GM23248 (cell line): ENCODE data around the gene KCNMA1. TPM values are rescaled to one million over a fixed set of nuclear protein-coding genes. Genes with fewer than 3 reads are reported as not detected.

Experiments used
- DNase-seq: peaks from one replicate; pipeline ENCODE4 v3.0.0-alpha.2; 2015
- H2AFZ ChIP-seq: fragments of 200-600 bp; sonication (generic); 2 replicates; pipeline ENCODE4 v1.6.1; 2016; ENCODE audit warnings: antibody characterized with exemption
- H3F3A ChIP-seq: fragments of 200-600 bp; sonication (generic); 2 replicates; pipeline ENCODE4 v1.6.1; 2016; ENCODE audit warnings: mild to moderate bottlenecking, antibody characterized with exemption, mixed run types; ENCODE audit not compliant: insufficient read depth
- H3K27ac ChIP-seq: fragments of 200-600 bp; sonication (generic); 2 replicates; pipeline ENCODE4 v1.5.1; 2016; ENCODE audit warnings: mild to moderate bottlenecking
- H3K27me3 ChIP-seq: fragments of 200-600 bp; sonication (generic); replicated peaks from 2 replicates; pipeline ENCODE4 v1.6.1; 2016; ENCODE audit warnings: mild to moderate bottlenecking; ENCODE audit not compliant: insufficient read depth
- H3K36me3 ChIP-seq: fragments of 200-600 bp; sonication (generic); 2 replicates; pipeline ENCODE4 v1.6.1; 2016; ENCODE audit warnings: low read depth, mild to moderate bottlenecking
- H3K4me1 ChIP-seq: fragments of 200-600 bp; sonication (generic); 2 replicates; pipeline ENCODE4 v1.6.1; 2016; ENCODE audit warnings: mild to moderate bottlenecking; ENCODE audit not compliant: insufficient read depth
- H3K4me2 ChIP-seq: fragments of 200-600 bp; sonication (generic); one replicate; pipeline ENCODE4 v1.6.1; 2016; ENCODE audit warnings: mild to moderate bottlenecking; ENCODE audit not compliant: unreplicated experiment
- H3K4me3 ChIP-seq: fragments of 200-600 bp; sonication (generic); 2 replicates; pipeline ENCODE4 v1.5.1; 2016; ENCODE audit warnings: mild to moderate bottlenecking
- H3K79me2 ChIP-seq: fragments of 200-600 bp; sonication (generic); 2 replicates; pipeline ENCODE4 v1.6.1; 2016; ENCODE audit warnings: mild to moderate bottlenecking; ENCODE audit not compliant: insufficient read depth
- H3K9ac ChIP-seq: fragments of 200-600 bp; sonication (generic); 2 replicates; pipeline ENCODE4 v1.6.1; 2016; ENCODE audit warnings: mild to moderate bottlenecking
- H3K9me2 ChIP-seq: fragments of 200-600 bp; sonication (generic); 2 replicates; pipeline ENCODE4 v1.6.1; 2016; ENCODE audit warnings: mixed run types, mild to moderate bottlenecking, moderate library complexity; ENCODE audit not compliant: insufficient read depth
- H3K9me3 ChIP-seq: fragments of 200-600 bp; sonication (generic); one replicate; pipeline ENCODE4 v1.6.1; 2017; ENCODE audit warnings: low read depth
- H4K20me1 ChIP-seq: fragments of 200-600 bp; sonication (generic); 2 replicates; pipeline ENCODE4 v1.6.0; 2016; ENCODE audit not compliant: insufficient read depth
- EZH2 ChIP-seq: fragments of 200-600 bp; sonication (generic); IDR thresholded peaks from 2 replicates; pipeline ENCODE4 v1.6.1; 2018; ENCODE audit warnings: antibody characterized with exemption, mild to moderate bottlenecking; ENCODE audit not compliant: insufficient read depth, poor library complexity, severe bottlenecking
- EZH2phosphoT487 ChIP-seq: fragments of 200-600 bp; sonication (generic); IDR thresholded peaks from 2 replicates; pipeline ENCODE4 v1.6.1; 2018; ENCODE audit warnings: antibody characterized with exemption, moderate library complexity, mild to moderate bottlenecking, low read depth; ENCODE audit not compliant: insufficient read depth
- WGBS, 2 experiments: methylation state at CpG; one replicate each; pipeline ENCODE4 v1.1.6; 2015 to 2017; ENCODE audit warnings: low lambda C conversion rate in 2 of 2, low coverage in 1 of 2; ENCODE audit errors: missing lambda C conversion rate in 2 of 2; 5-methylcytosine and 5-hydroxymethylcytosine counted together
- in situ Hi-C: fragments of 300-500 bp; cut with MboI; formaldehyde crosslinking; loops from 2 replicates; pipeline ENCODE4 v1.15.0; 2020
- polyA plus RNA-seq: library from polyadenylated mRNA; unstranded; fragments of >200 nt; fragmentation: Nextera tagmentation; extraction: Ambion mirVana; gene quantifications from 2 replicates; pipeline ENCODE4 v1.2.1, GENCODE V29; 2016
- total RNA-seq: library from RNA; depleted of rRNA; stranded (reverse); fragments of >200 nt; shearing (Covaris generic); gene quantifications from 2 replicates; pipeline ENCODE4 v1.2.3, GENCODE V29; 2014

KCNMA1 gene
- total and polyA plus RNA-seq, 2 experiments from 2014 or later = 14.2 to 25.1 TPM

GRCh38 chr10:77479586-77479985, 158.0 kb downstream of the KCNMA1 start:
- TF ChIP-seq EZH2phosphoT487 (no peak), EZH2 (no peak)
- 58 to 64% methylated on average over 8 of the region's 8 CpGs for WGBS, 2 experiments
- Histone ChIP-seq H3F3A (peaks cover 33% of the 10 kb centered on the region), H3K4me2 (no peak overlapping the region), H3K79me2 (no peaks in the 10 kb centered on the region), H2AFZ (no peak overlapping the region), H3K9me2 (no peaks in the 10 kb centered on the region), H3K9me3 (no peaks in the 10 kb centered on the region), H3K27ac (no peak overlapping the region), H4K20me1 (no peaks in the 10 kb centered on the region), H3K4me3 (no peak overlapping the region), H3K9ac (no peak overlapping the region), H3K36me3 (no peaks in the 10 kb centered on the region), H3K27me3 (no peaks in the 10 kb centered on the region), H3K4me1 (peaks cover 20% of the 10 kb centered on the region)
- in situ Hi-C loops = no loop called here
- DNase-seq = no peak

- H3K4me2 ChIP-seq = no peak overlapping the region
- H3K4me1 ChIP-seq = peaks cover 20% of the 10 kb centered on the region
- H3K9me3 ChIP-seq = no peaks in the 10 kb centered on the region
- no peak overlapping the region for H2AFZ ChIP-seq
- in situ Hi-C loops = no loop called here
- no peaks in the 10 kb centered on the region for H3K9me2 ChIP-seq
- H4K20me1 ChIP-seq = no peaks in the 10 kb centered on the region
- no peak overlapping the region for H3K4me3 ChIP-seq
- no peaks in the 10 kb centered on the region for H3K79me2 ChIP-seq
- H3K36me3 ChIP-seq = no peaks in the 10 kb centered on the region
- H3F3A ChIP-seq = peaks cover 33% of the 10 kb centered on the region
- 0 out of 2 replicates have a peak overlapping the region, but pooled peaks have one; percentile 28 for H3K27ac ChIP-seq
- TF ChIP-seq EZH2phosphoT487 (no peak), EZH2 (no peak)
- no peaks in the 10 kb centered on the region for H3K27me3 ChIP-seq
- DNase-seq = no peak
- 81 to 85% methylated on average over 5 of the region's 5 CpGs for WGBS, 2 experiments
- H3K9ac ChIP-seq = no peak overlapping the region
These were observed 158.6 kb downstream of the KCNMA1 start for GRCh38 chr10:77478962-77479359.

- Histone ChIP-seq H3K4me1 (peaks cover 20% of the 10 kb centered on the region), H3K9me3 (no peaks in the 10 kb centered on the region), H3K9me2 (no peaks in the 10 kb centered on the region), H3K27me3 (no peaks in the 10 kb centered on the region), H3K9ac (no peak overlapping the region), H3K27ac (peak overlapping the region; percentile 28), H4K20me1 (no peaks in the 10 kb centered on the region), H2AFZ (no peak overlapping the region), H3F3A (peaks cover 33% of the 10 kb centered on the region), H3K79me2 (no peaks in the 10 kb centered on the region), H3K4me3 (no peak overlapping the region), H3K36me3 (no peaks in the 10 kb centered on the region), H3K4me2 (peak overlapping the region; percentile 49)
- in situ Hi-C loops = no loop called here
- WGBS, 2 experiments = 25% methylated on average over 4 of the region's 4 CpGs
- no peak for TF ChIP-seq EZH2phosphoT487
- no peak for TF ChIP-seq EZH2
- peak; percentile 92 for DNase-seq
These were observed 159.2 kb downstream of the KCNMA1 start for GRCh38 chr10:77478247-77478961.

GRCh38 chr10:77475522-77475921, 162.1 kb downstream of the KCNMA1 start:
- Histone ChIP-seq H3K27me3 (no peaks in the 10 kb centered on the region), H3K9ac (no peak overlapping the region), H3K79me2 (no peaks in the 10 kb centered on the region), H3K9me3 (no peaks in the 10 kb centered on the region), H3K4me1 (peaks cover 19% of the 10 kb centered on the region), H3K27ac (no peak overlapping the region), H3K36me3 (no peaks in the 10 kb centered on the region), H2AFZ (no peak overlapping the region), H3F3A (peaks cover 33% of the 10 kb centered on the region), H3K4me3 (no peak overlapping the region), H3K9me2 (no peaks in the 10 kb centered on the region), H3K4me2 (no peak overlapping the region), H4K20me1 (no peaks in the 10 kb centered on the region)
- no peak for TF ChIP-seq EZH2phosphoT487
- TF ChIP-seq EZH2 = no peak
- DNase-seq = no peak
- WGBS, 2 experiments = 100% methylated on average over 1 of the region's 1 CpG
- in situ Hi-C loops = no loop called here

GRCh38 chr10:77474939-77475338, 162.7 kb downstream of the KCNMA1 start:
- no peak for DNase-seq
- H3K36me3 ChIP-seq = no peaks in the 10 kb centered on the region
- TF ChIP-seq EZH2phosphoT487 = no peak
- no peak for TF ChIP-seq EZH2
- H3F3A ChIP-seq = peaks cover 27% of the 10 kb centered on the region
- no peaks in the 10 kb centered on the region for H3K79me2 ChIP-seq
- in situ Hi-C loops = no loop called here
- no peak overlapping the region for H3K9ac ChIP-seq
- peaks cover 13% of the 10 kb centered on the region for H3K4me1 ChIP-seq
- 94 to 97% methylated on average over 5 of the region's 5 CpGs for WGBS, 2 experiments
- no peak overlapping the region for H3K27ac ChIP-seq
- H3K4me3 ChIP-seq = no peak overlapping the region
- no peaks in the 10 kb centered on the region for H3K9me3 ChIP-seq
- H3K27me3 ChIP-seq = no peaks in the 10 kb centered on the region
- H4K20me1 ChIP-seq = no peaks in the 10 kb centered on the region
- no peaks in the 10 kb centered on the region for H3K9me2 ChIP-seq
- no peak overlapping the region for H3K4me2 ChIP-seq
- no peak overlapping the region for H2AFZ ChIP-seq
